Tibial nerve (tissue), 4 donors: ENCODE measurements around the gene SETD2. TPM values are rescaled to one million over a fixed set of nuclear protein-coding genes. Genes with fewer than 3 reads are reported as not detected.
"Not testable (repeated sequence)": the region's sequence is repeated elsewhere in the genome, so short reads cannot be mapped to it uniquely, and the experiment has no call there.

Experiments
- DNase-seq, 2 donors: peaks; one replicate each; pipeline ENCODE4 v3.0.0-alpha.2; 2019; ENCODE audit warnings: low spot score in 2 of 2
- H3K27ac ChIP-seq, 4 donors: fragments of 200-600 bp; sonication (generic) in 3 of 4; one replicate each; pipeline ENCODE4 v1.5.1; 2017 to 2019; ENCODE audit warnings: mild to moderate bottlenecking in 1 of 4
- H3K27me3 ChIP-seq, 2 donors: fragments of 200-600 bp; sonication (generic) in 1 of 2; one replicate each; pipeline versions ENCODE4 v1.5.1 to v1.6.0; 2017 to 2019
- H3K36me3 ChIP-seq, 3 donors: fragments of 200-600 bp; sonication (generic); one replicate each; pipeline ENCODE4 v1.5.1; 2018 to 2019
- H3K4me1 ChIP-seq, 4 donors: fragments of 200-600 bp; sonication (generic) in 3 of 4; one replicate each; pipeline ENCODE4 v1.5.1; 2017 to 2019
- H3K4me3 ChIP-seq, 4 donors: fragments of 200-600 bp; sonication (generic) in 3 of 4; one replicate each; pipeline ENCODE4 v1.5.1; 2017 to 2019; ENCODE audit warnings: mild to moderate bottlenecking in 1 of 4, moderate library complexity in 1 of 4
- H3K9me3 ChIP-seq, 4 donors: fragments of 200-600 bp; sonication (generic) in 3 of 4; one replicate each; pipeline ENCODE4 v1.5.1; 2017 to 2019
- CTCF ChIP-seq, 5 experiments: fragments of 200-600 bp in 3 of 5; fragments of 450-650 bp in 2 of 5; sonication (generic) in 3 of 5; IDR thresholded peaks; one replicate each; pipeline ENCODE4 v1.5.1; 2016 to 2019; ENCODE audit warnings: antibody characterized with exemption in 5 of 5, mild to moderate bottlenecking in 3 of 5, moderate library complexity in 2 of 5
- EP300 ChIP-seq, 2 donors: sonication (generic); formaldehyde crosslinking; IDR thresholded peaks; one replicate each; pipeline ENCODE4 v1.6.1; 2017; ENCODE audit warnings: antibody characterized with exemption in 2 of 2, mild to moderate bottlenecking in 1 of 2
- POLR2A ChIP-seq, 2 donors: fragments of 450-650 bp; IDR thresholded peaks; one replicate each; pipeline ENCODE4 v1.6.1; 2017; ENCODE audit warnings: antibody characterized with exemption in 2 of 2, mild to moderate bottlenecking in 2 of 2, moderate library complexity in 2 of 2
- WGBS, 2 donors: methylation state at CpG; one replicate each; pipeline ENCODE4 v1.1.5; 2018; 5-methylcytosine and 5-hydroxymethylcytosine counted together
- total RNA-seq, 4 donors: library from RNA; depleted of rRNA; stranded (reverse); fragments of >200 nt; gene quantifications; one replicate each; pipeline ENCODE4 v1.1.0, GENCODE V29; 2016

Gene SETD2
- total RNA-seq, 4 donors from 2014 or later = 55.5 to 69.6 (median 64.7) TPM

DNA sequence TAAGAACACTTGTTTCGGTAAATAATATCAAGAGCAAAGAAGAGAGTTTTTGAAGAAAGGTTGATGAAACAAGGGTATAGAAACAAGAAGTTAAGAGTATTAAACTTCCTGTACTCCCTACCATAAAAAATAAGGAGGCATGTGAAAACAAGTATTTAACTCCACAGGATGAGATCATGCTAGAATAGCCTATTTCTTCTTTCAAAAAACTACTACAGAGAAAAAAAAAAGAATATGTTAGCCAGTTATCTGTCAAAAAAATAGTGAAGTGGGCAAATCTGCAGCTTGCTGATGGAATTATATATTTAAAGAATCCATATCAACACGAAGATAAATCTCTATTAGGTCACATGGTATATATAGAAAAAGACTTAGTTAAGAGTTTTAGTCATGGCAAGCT lies 33.4 kb downstream of the SETD2 start:
- WGBS, 2 donors = 76 to 78% methylated on average over 2 of the region's 2 CpGs
- H3K4me1 ChIP-seq = peaks cover 0 to 29% (median 0%) of the 10 kb centered on the region in 4 donors
- DNase-seq = no peak

GRCh38 chr3:47128137-47128536 lies 35.8 kb downstream of the SETD2 start:
- DNase-seq = no peak
- TF ChIP-seq EP300 (IDR thresholded peaks at IDR 0.05) = no peak
- TF ChIP-seq POLR2A (IDR thresholded peaks at IDR 0.05) = no peak
- TF ChIP-seq CTCF (IDR thresholded peaks at IDR 0.05) = no peak
- H3K9me3 ChIP-seq = no peaks in the 10 kb centered on the region
- no peaks in the 10 kb centered on the region for H3K27me3 ChIP-seq
- H3K4me1 ChIP-seq = peaks cover 0 to 18% (median 0%) of the 10 kb centered on the region in 4 donors
- H3K4me3 ChIP-seq = no peak overlapping the region
- 84 to 91% methylated on average over 4 of the region's 4 CpGs for WGBS, 2 donors
- no peak overlapping the region for H3K27ac ChIP-seq
- H3K36me3 ChIP-seq = peaks cover 0 to 18% (median 8%) of the 10 kb centered on the region in 3 donors

More for the DNA sequence above, 33.4 kb downstream of the SETD2 start:
- Histone ChIP-seq H3K4me3 (no peak overlapping the region), H3K9me3 (no peaks in the 10 kb centered on the region), H3K36me3 (peaks cover 0 to 5% (median 0%) of the 10 kb centered on the region in 3 donors), H3K27ac (no peak overlapping the region), H3K27me3 (no peaks in the 10 kb centered on the region)
- TF ChIP-seq CTCF (IDR thresholded peaks at IDR 0.05) (no peak), POLR2A (IDR thresholded peaks at IDR 0.05) (no peak), EP300 (IDR thresholded peaks at IDR 0.05) (no peak)

DNA sequence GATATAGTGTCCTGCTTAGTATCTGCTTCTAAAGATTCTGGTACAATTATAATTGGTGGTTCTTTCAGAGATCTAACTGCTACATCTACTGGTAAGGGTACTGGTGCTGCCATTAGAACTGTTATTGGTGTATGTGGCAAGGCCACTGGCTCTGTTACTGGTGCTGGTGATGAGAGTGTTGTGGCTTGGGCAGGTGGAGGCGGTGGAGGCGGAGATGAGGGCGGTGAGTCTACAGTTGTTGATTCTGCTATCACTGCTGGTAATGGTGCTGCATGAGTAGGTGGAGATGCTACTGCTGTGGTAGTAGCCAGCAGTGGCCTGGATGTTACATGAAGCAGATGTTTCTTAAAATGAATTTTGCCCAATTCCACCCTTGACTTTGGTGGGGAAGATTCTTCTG lies 40.1 kb downstream of the SETD2 start:
- 97 to 98% methylated on average over 3 of the region's 3 CpGs for WGBS, 2 donors
- peaks cover 0 to 19% (median 0%) of the 10 kb centered on the region in 4 donors for H3K4me1 ChIP-seq
- no peak overlapping the region for H3K27ac ChIP-seq
- peaks cover 0 to 38% (median 8%) of the 10 kb centered on the region in 3 donors for H3K36me3 ChIP-seq
- H3K9me3 ChIP-seq = no peaks in the 10 kb centered on the region
- no peak for DNase-seq
- no peaks in the 10 kb centered on the region for H3K27me3 ChIP-seq
- H3K4me3 ChIP-seq = no peak overlapping the region
- TF ChIP-seq CTCF (IDR thresholded peaks at IDR 0.05) = no peak
- no peak for TF ChIP-seq POLR2A (IDR thresholded peaks at IDR 0.05)

- no peak overlapping the region for H3K4me3 ChIP-seq
- TF ChIP-seq POLR2A (IDR thresholded peaks at IDR 0.05) (no peak), EP300 (IDR thresholded peaks at IDR 0.05) (no peak), CTCF (IDR thresholded peaks at IDR 0.05) (no peak)
- H3K27ac ChIP-seq = no peak overlapping the region
- no peaks in the 10 kb centered on the region for H3K27me3 ChIP-seq
- H3K4me1 ChIP-seq = peaks cover 0 to 21% (median 0%) of the 10 kb centered on the region in 4 donors
- 73% methylated on average over 3 of the region's 3 CpGs for WGBS, 2 donors
- H3K9me3 ChIP-seq = no peaks in the 10 kb centered on the region
- no peak for DNase-seq
- peaks cover 0 to 39% (median 8%) of the 10 kb centered on the region in 3 donors for H3K36me3 ChIP-seq
Observed at GRCh38 chr3:47121409-47121808, 42.5 kb downstream of the SETD2 start.

- DNase-seq = no peak
- H3K4me3 ChIP-seq = no peak overlapping the region
- H3K9me3 ChIP-seq = no peaks in the 10 kb centered on the region
- H3K27me3 ChIP-seq = no peaks in the 10 kb centered on the region
- peaks cover 0 to 21% (median 0%) of the 10 kb centered on the region in 4 donors for H3K4me1 ChIP-seq
- WGBS, 2 donors = 90 to 97% methylated on average over 1 of the region's 1 CpG
- peaks cover 0 to 46% (median 8%) of the 10 kb centered on the region in 3 donors for H3K36me3 ChIP-seq
- TF ChIP-seq EP300 (IDR thresholded peaks at IDR 0.05) = no peak
- no peak for TF ChIP-seq POLR2A (IDR thresholded peaks at IDR 0.05)
- H3K27ac ChIP-seq = no peak overlapping the region
Observed at GRCh38 chr3:47120138-47120537, 43.8 kb downstream of the SETD2 start.

GRCh38 chr3:47119387-47119786 lies 44.5 kb downstream of the SETD2 start:
- 88% methylated on average over 5 of the region's 5 CpGs for WGBS, 2 donors
- peaks cover 0 to 53% (median 8%) of the 10 kb centered on the region in 3 donors for H3K36me3 ChIP-seq
- DNase-seq, H3K27me3 ChIP-seq, H3K27ac ChIP-seq, H3K4me3 ChIP-seq, H3K9me3 ChIP-seq: not testable (repeated sequence)
- peaks cover 0 to 21% (median 0%) of the 10 kb centered on the region in 4 donors for H3K4me1 ChIP-seq
